HEK293 (cell line): Measurements from ENCODE around the gene MSH5.

ENCODE experiments used
- BCL11B ChIP-seq: fragments of 450-650 bp; formaldehyde crosslinking; IDR thresholded peaks from 2 replicates; pipeline ENCODE4 v1.5.1; 2016; ENCODE audit warnings: low read depth, missing biosample characterization, missing genetic modification characterization
- BCL6B ChIP-seq: fragments of 450-650 bp; formaldehyde crosslinking; IDR thresholded peaks from 2 replicates; pipeline ENCODE4 v1.5.1; 2017; ENCODE audit warnings: missing biosample characterization, missing genetic modification characterization
- EGR2 ChIP-seq: fragments of 450-650 bp; formaldehyde crosslinking; IDR thresholded peaks from 2 replicates; pipeline ENCODE4 v1.5.1; 2016; ENCODE audit warnings: low read depth, missing biosample characterization, missing genetic modification characterization
- HOXC10 ChIP-seq: sonication (generic); formaldehyde crosslinking; IDR thresholded peaks from 2 replicates; pipeline ENCODE4 v1.8.1; 2023; ENCODE audit warnings: mild to moderate bottlenecking, missing genetic modification reagents
- OSR2 ChIP-seq: fragments of 450-650 bp; formaldehyde crosslinking; IDR thresholded peaks from 2 replicates; pipeline ENCODE4 v1.5.1; 2016; ENCODE audit warnings: missing biosample characterization, missing genetic modification characterization
- PRDM4 ChIP-seq: fragments of 450-650 bp; formaldehyde crosslinking; IDR thresholded peaks from 2 replicates; pipeline ENCODE4 v1.5.1; 2017; ENCODE audit warnings: missing biosample characterization, missing genetic modification characterization
- SP3 ChIP-seq: fragments of 450-650 bp; formaldehyde crosslinking; IDR thresholded peaks from 2 replicates; pipeline ENCODE4 v1.5.1; 2016; ENCODE audit warnings: missing biosample characterization, missing genetic modification characterization
- TSHZ1 ChIP-seq: fragments of 450-650 bp; formaldehyde crosslinking; IDR thresholded peaks from 2 replicates; pipeline ENCODE4 v1.5.1; 2016; ENCODE audit warnings: missing biosample characterization, missing genetic modification characterization, borderline replicate concordance
- ZBTB26 ChIP-seq: fragments of 450-650 bp; formaldehyde crosslinking; optimal IDR thresholded peaks from 2 replicates; pipeline ENCODE3; 2016; ENCODE audit warnings: missing biosample characterization, mild to moderate bottlenecking, missing genetic modification characterization
- ZBTB8A ChIP-seq: fragments of 450-650 bp; formaldehyde crosslinking; IDR thresholded peaks from 2 replicates; pipeline ENCODE4 v1.5.1; 2016; ENCODE audit warnings: missing biosample characterization, missing genetic modification characterization
- ZFP3 ChIP-seq: fragments of 450-650 bp; formaldehyde crosslinking; IDR thresholded peaks from 2 replicates; pipeline ENCODE4 v1.5.1; 2016; ENCODE audit warnings: low read depth, missing biosample characterization, missing genetic modification characterization
- ZNF10 ChIP-seq: fragments of 450-650 bp; formaldehyde crosslinking; IDR thresholded peaks from 2 replicates; pipeline ENCODE4 v1.5.1; 2017; ENCODE audit warnings: missing biosample characterization, missing genetic modification characterization
- ZNF132 ChIP-seq: fragments of 450-650 bp; formaldehyde crosslinking; IDR thresholded peaks from 2 replicates; pipeline ENCODE4 v1.5.1; 2017; ENCODE audit warnings: missing biosample characterization, missing genetic modification characterization, borderline replicate concordance
- ZNF140 ChIP-seq: fragments of 450-650 bp; formaldehyde crosslinking; IDR thresholded peaks from 2 replicates; pipeline ENCODE4 v1.5.1; 2016; ENCODE audit warnings: missing biosample characterization, missing genetic modification characterization
- ZNF155 ChIP-seq: fragments of 450-650 bp; formaldehyde crosslinking; IDR thresholded peaks from 2 replicates; pipeline ENCODE4 v1.5.1; 2016; ENCODE audit warnings: missing biosample characterization, missing genetic modification characterization
- ZNF223 ChIP-seq: fragments of 450-650 bp; formaldehyde crosslinking; IDR thresholded peaks from 2 replicates; pipeline ENCODE4 v1.5.1; 2016; ENCODE audit warnings: missing biosample characterization, missing genetic modification characterization
- ZNF366 ChIP-seq: fragments of 450-650 bp; formaldehyde crosslinking; conservative IDR thresholded peaks from 2 replicates; pipeline ENCODE4 v1.5.1; 2016; ENCODE audit warnings: missing biosample characterization, missing genetic modification characterization
- ZNF37A ChIP-seq: fragments of 450-650 bp; IDR thresholded peaks from 2 replicates; pipeline ENCODE4 v1.5.1; 2018; ENCODE audit warnings: missing biosample characterization, missing genetic modification characterization
- ZNF501 ChIP-seq: fragments of 450-650 bp; formaldehyde crosslinking; IDR thresholded peaks from 2 replicates; pipeline ENCODE4 v1.5.1; 2016; ENCODE audit warnings: missing biosample characterization, missing genetic modification characterization
- ZNF514 ChIP-seq: fragments of 450-650 bp; formaldehyde crosslinking; IDR thresholded peaks from 2 replicates; pipeline ENCODE4 v1.5.1; 2016; ENCODE audit warnings: missing biosample characterization, missing genetic modification characterization
- ZNF521 ChIP-seq: fragments of 450-650 bp; formaldehyde crosslinking; IDR thresholded peaks from 2 replicates; pipeline ENCODE4 v1.5.1; 2017; ENCODE audit warnings: missing biosample characterization, mild to moderate bottlenecking, missing genetic modification characterization
- ZNF544 ChIP-seq: fragments of 450-650 bp; formaldehyde crosslinking; IDR thresholded peaks from 2 replicates; pipeline ENCODE4 v1.5.0; 2017; ENCODE audit warnings: missing biosample characterization, missing genetic modification characterization
- ZNF660 ChIP-seq: fragments of 450-650 bp; IDR thresholded peaks from 2 replicates; pipeline ENCODE4 v1.5.1; 2018; ENCODE audit warnings: missing biosample characterization, mild to moderate bottlenecking, missing genetic modification characterization
- ZNF692 ChIP-seq: fragments of 450-650 bp; formaldehyde crosslinking; IDR thresholded peaks from 2 replicates; pipeline ENCODE4 v1.5.1; 2016; ENCODE audit warnings: missing biosample characterization, missing genetic modification characterization
- ZNF785 ChIP-seq: fragments of 450-650 bp; formaldehyde crosslinking; IDR thresholded peaks from 2 replicates; pipeline ENCODE4 v1.5.1; 2016; ENCODE audit warnings: missing biosample characterization, missing genetic modification characterization
- ZNF843 ChIP-seq: fragments of 450-650 bp; formaldehyde crosslinking; IDR thresholded peaks from 2 replicates; pipeline ENCODE4 v1.5.1; 2016; ENCODE audit warnings: missing biosample characterization, missing genetic modification characterization

The MSH5 gene

GRCh38 chr6:31739639-31740396 is at the start of gene MSH5 (continued):
- 0 out of 2 replicates have a peak, but pooled peaks have one; percentile 52 for TF ChIP-seq PRDM4 (tag by site-specific recombination)
- no peak for TF ChIP-seq ZNF785 (tag by site-specific recombination)
- TF ChIP-seq TSHZ1 = 0 out of 2 replicates have a peak, but pooled peaks have one; percentile 17
- TF ChIP-seq ZBTB26 = peak; percentile 99
- peak; percentile 91 for TF ChIP-seq EGR2 (tag by site-specific recombination)
- no peak for TF ChIP-seq ZNF544
- TF ChIP-seq ZNF660 (tag by site-specific recombination) = peak; percentile 55; the same call in 1 of the 2 replicates
- no peak for TF ChIP-seq BCL6B
- TF ChIP-seq ZNF521 (tag by site-specific recombination) = no peak
- TF ChIP-seq ZNF501 (tag by site-specific recombination) = peak; percentile 65; the same call in 1 of the 2 replicates
- TF ChIP-seq SP3 (tag by site-specific recombination) = peak; percentile 92
- TF ChIP-seq ZNF223 (tag by site-specific recombination) = no peak
- no peak for TF ChIP-seq ZFP3
- no peak for TF ChIP-seq ZNF132 (tag by site-specific recombination)
- no peak for TF ChIP-seq ZNF140 (tag by site-specific recombination)
- TF ChIP-seq BCL11B (tag by site-specific recombination) = peak; percentile 89; the same call in 1 of the 2 replicates
- TF ChIP-seq ZNF692 (tag by site-specific recombination) = peak; percentile 71
- peak; percentile 30; the same call in 1 of the 2 replicates for TF ChIP-seq ZNF366
- TF ChIP-seq ZNF843 (tag by site-specific recombination) = peak; percentile 59; the same call in 1 of the 2 replicates
- no peak for TF ChIP-seq ZNF514 (tag by site-specific recombination)
- no peak; the same call in 1 of the 2 replicates for TF ChIP-seq ZBTB8A (tag by site-specific recombination)
- TF ChIP-seq HOXC10 (CRISPR knock-in tag) = peak; percentile 92; the same call in 1 of the 2 replicates
- TF ChIP-seq OSR2 (tag by site-specific recombination) = no peak
- TF ChIP-seq ZNF10 (tag by site-specific recombination) = no peak
- no peak for TF ChIP-seq ZNF155 (tag by site-specific recombination)
- TF ChIP-seq ZNF37A (tag by site-specific recombination) = no peak
